ENCODE results near the gene CCDC167.
"Not testable (repeated sequence)": the region's sequence is repeated elsewhere in the genome, so short reads cannot be mapped to it uniquely, and the experiment has no call there.

Gene CCDC167

GRCh38 chr6:37474316-37474715 is 25.4 kb downstream of the CCDC167 start:
- DNase-seq (ENCODE audit: low read depth in 4 of 4, low spot score in 1 of 4): no peak

DNA sequence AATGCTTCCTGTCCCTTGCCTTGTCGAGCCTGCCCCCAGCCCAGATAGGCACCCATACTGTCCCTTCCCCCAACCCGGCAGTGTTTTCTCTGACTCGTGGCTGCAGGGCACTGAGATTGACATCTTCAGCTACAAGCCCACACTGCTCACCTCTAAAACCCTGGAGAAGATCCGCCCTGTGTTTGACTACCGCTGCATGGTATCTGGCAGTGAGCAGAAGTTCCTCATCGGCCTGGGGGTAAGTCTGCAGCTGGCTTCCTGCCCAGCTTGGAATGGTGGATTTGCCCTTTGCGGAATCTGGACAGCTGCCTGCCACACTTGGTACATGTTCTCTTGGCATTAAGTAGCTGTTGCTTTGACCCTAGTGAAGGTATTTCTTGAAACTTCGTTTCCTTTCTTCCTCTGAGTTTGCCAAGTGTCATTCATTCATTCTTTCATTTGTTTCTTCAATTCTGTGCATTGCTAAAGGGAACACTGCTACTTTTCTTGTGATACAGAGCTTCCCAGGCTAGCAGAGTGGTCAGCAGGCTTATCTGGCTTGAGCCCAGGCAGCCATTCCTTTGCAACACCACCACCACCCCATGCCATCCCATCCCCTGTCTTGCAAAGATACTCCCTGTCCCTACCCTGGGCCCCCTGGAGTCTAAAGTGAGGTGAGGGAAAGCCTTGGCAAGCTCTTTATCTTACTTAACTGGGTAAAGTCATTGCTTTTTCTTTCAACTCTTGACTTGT is 26.2 kb downstream of the CCDC167 start:
- no peak for DNase-seq (ENCODE audit: low read depth in 4 of 4, low spot score in 1 of 4)

- DNase-seq (ENCODE audit: low read depth in 4 of 4, low spot score in 1 of 4): no peak
Measured at GRCh38 chr6:37467718-37468117, 32.0 kb downstream of the CCDC167 start.

- no peak for DNase-seq (ENCODE audit: low read depth in 4 of 4, low spot score in 1 of 4)
Measured at GRCh38 chr6:37463110-37463509, 36.6 kb downstream of the CCDC167 start.

GRCh38 chr6:37460805-37461204 is 38.9 kb downstream of the CCDC167 start:
- DNase-seq (ENCODE audit: low read depth in 4 of 4, low spot score in 1 of 4): no peak

DNA sequence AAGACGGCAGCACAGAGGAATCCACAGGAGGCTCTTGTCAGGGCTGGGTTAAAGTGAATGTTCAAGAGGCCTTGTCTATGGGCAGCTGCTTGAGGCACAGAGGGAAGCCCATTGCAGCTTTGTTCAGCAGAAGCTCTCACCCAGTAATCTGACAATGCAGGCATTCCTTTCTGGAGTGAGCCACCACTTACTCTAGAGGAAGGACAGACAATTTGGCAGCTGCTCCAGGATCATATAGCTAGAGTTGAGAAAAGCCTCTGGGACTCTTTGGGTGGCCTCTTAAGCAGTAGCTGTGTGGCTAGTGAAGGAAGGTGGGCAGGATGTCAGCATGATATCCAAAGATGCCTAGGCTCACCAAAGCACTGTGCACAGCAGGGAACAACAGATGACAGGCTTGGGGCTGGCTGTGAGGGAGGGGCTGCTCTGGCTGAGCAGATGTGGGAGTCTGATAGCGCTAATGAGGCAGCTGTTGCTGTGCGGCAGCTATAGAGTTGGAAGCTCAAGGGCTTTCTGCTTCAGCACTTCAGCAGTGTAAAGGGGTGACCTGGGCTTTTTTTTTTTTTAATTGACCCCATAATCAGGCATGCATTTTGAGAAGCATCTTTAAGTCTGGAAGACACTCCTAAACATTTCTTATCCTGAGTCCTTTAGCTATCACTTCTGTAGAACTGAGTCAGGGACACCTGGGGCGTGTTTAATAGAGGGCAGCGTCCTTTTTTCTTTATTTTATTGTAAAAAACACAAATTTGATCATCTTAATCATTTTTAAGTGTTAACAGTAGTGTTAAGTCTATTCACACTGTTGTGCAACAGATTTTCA is 39.5 kb downstream of the CCDC167 start:
- no peak for DNase-seq (ENCODE audit: low read depth in 4 of 4, low spot score in 1 of 4)

DNA sequence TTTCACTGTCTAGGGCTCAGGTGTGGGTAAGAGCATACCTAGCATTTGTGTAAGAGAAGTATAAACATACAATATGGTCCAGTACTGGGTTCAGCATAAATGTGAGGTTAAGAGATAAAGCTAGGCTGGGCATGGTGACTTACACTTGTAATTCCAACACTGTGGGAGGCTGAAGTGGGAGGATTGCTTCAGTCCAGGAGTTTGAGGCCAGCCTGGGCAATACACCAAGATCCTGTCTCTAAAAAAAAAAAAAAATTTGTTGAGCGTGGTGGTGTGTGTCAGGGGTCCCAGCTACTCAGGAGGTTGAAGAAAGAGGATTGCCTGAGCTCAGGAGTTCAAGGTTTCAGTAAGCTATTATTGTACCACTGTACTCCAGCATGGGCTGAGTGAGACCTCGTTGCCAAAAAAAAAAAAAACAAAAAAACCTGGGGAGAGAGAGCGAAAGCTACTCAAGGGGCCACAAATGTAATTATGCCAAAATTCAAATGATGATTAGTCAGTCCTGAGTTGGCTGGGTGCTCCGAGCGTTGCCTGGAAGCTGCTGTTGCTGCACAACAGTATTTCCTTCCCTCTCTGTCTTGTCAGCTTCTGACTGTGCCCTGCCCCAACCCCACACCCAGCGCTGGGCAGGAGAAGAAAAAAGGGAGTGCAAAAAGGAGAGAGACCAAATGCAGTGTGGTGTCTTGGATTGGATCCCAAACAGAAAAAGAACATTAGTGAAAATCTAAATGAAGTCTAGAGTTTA is 42.7 kb downstream of the CCDC167 start:
- no peak for DNase-seq (ENCODE audit: low read depth in 4 of 4, low spot score in 1 of 4)

DNA sequence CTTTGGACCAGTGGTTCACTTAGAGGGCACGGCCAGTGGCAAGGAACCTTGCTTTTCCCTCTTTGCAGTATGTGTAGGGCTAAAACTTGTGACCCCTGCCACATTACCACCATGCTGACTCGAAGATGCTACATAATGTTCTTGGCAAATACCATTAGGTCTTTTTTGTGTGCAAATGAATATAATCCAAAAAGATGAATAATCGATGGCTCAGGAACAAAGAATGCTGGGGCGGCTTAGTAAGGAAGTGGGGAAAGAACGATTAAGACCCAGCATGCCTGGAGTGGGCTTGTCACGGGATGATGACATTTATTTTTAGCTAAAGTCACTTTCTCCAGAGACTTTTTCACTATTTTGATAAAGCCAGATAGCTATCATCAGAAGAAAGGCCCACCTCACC is 43.6 kb downstream of the CCDC167 start:
- no peak for DNase-seq (ENCODE audit: low read depth in 4 of 4, low spot score in 1 of 4)

GRCh38 chr6:37454420-37455140 is 45.1 kb downstream of the CCDC167 start:
- DNase-seq (ENCODE audit: low read depth in 4 of 4, low spot score in 1 of 4): no peak

- DNase-seq (ENCODE audit: low read depth in 4 of 4, low spot score in 1 of 4): no peak
Measured at GRCh38 chr6:37452522-37452921, 47.2 kb downstream of the CCDC167 start.

- no peak for DNase-seq (ENCODE audit: low read depth in 4 of 4, low spot score in 1 of 4)
Measured at GRCh38 chr6:37451441-37452193, 48.1 kb downstream of the CCDC167 start.

- no peak for DNase-seq (ENCODE audit: low read depth in 4 of 4, low spot score in 1 of 4)
Measured at GRCh38 chr6:37449984-37450383, 49.7 kb downstream of the CCDC167 start.

DNA sequence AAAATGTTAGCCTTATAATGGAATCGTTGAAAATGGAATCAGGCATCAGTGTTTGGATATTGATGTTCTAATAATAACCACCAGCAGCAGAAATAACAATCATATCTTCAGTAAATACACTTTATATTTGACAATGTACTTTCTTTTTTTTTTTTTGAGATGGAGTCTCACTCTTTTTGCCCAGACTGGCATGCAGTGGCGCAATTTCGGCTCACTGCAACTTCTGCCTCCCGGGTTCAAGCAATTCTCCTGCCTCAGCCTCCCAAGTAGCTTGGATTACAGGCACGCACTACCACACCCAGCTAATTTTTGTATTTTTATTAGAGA is 56.5 kb downstream of the CCDC167 start:
- not testable (repeated sequence) for DNase-seq (ENCODE audit: low read depth in 4 of 4, low spot score in 1 of 4)

- DNase-seq (ENCODE audit: low read depth in 4 of 4, low spot score in 1 of 4): no peak
Measured at GRCh38 chr6:37442416-37443215, 57.1 kb downstream of the CCDC167 start.

- no peak for DNase-seq (ENCODE audit: low read depth in 4 of 4, low spot score in 1 of 4)
Measured at GRCh38 chr6:37441651-37442050, 58.0 kb downstream of the CCDC167 start.

GRCh38 chr6:37438930-37439329 is 60.8 kb downstream of the CCDC167 start:
- no peak for DNase-seq (ENCODE audit: low read depth in 4 of 4, low spot score in 1 of 4)

GRCh38 chr6:37435816-37436215 is 63.9 kb downstream of the CCDC167 start:
- DNase-seq (ENCODE audit: low read depth in 4 of 4, low spot score in 1 of 4): no peak

DNA sequence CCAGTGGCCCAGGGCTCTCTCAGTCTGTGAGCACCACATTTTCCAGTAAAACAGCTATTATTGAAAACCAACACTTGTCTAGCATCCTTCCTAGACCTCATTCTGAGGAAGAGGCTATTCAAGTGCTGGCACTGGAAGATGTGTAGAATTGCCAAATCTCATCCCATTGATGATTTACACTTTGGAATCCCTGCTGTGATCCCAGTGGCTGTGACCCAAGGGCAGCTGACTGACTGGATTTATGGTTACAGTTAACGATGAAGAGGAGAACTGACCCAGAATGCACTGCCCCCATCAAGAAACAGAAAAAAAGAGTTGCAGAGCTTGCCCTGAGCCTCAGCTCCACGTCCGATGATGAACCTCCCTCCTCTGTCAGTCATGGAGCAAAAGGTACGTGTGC is 64.3 kb downstream of the CCDC167 start:
- no peak for DNase-seq (ENCODE audit: low read depth in 4 of 4, low spot score in 1 of 4)

DNA sequence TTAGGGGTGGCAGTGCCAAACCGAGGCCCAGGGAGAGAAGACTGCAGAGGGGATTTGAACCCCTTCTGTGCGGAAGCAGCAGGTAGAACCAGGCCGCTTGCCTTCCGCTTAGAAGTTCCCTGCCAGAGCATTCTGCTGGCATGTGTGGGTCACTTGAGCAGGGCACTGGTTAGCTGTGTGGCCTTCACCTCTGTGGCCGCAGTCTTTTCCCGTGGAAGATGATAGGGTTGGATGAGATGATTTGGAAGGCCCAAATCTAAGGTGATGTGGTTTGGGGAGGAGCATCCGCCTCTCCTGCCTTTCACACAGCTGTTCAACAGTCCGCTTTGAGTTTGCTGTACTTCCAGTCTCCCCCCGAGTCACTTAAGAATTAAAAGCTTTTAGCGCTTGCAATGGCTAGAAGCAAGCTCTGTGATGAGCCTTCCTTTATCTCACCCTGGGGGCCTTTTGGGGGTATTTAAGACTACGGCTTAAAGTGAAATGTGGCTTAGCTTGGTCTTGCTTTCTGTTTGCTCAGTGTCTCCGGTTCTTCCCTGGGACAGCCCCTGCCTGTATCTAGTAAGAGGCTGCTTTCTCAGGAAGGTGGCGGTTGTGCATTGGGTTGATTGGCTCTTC is 65.9 kb downstream of the CCDC167 start:
- DNase-seq (ENCODE audit: low read depth in 4 of 4, low spot score in 1 of 4): peak; percentile 5 to 33 (median 26)

Measured in stimulated activated CD4-positive, alpha-beta T cell treated with anti-CD3 and anti-CD28 coated beads, Interleukin-1b, Interleukin-23, amount 100 ng/mL, for 24 hours (primary cell).